Heart left ventricle (tissue), 16 donors: ENCODE measurements around the gene ABR. TPM values are rescaled to one million over a fixed set of nuclear protein-coding genes. Genes with fewer than 3 reads are reported as not detected.

Experiments
- ATAC-seq, 4 donors: fragments of 200-7000 bp; cut with Tn5 transposase; one replicate each; pipeline ENCODE4 v1.9.1; 2020 to 2022; ENCODE audit warnings: moderate library complexity in 4 of 4, mild to moderate bottlenecking in 3 of 4, moderate number of reproducible peaks in 1 of 4
- DNase-seq, 5 donors: peaks; one replicate each; pipeline ENCODE4 v3.0.0-alpha.2; 2020
- H3K27ac ChIP-seq, 12 donors: fragments of 200-600 bp; sonication (generic) in 4 of 12; one replicate each; pipeline versions ENCODE4 v1.5.0 to v1.8.0; 2016 to 2022; ENCODE audit warnings: mild to moderate bottlenecking in 2 of 12
- H3K27me3 ChIP-seq, 9 donors: fragments of 200-600 bp; sonication (generic) in 2 of 9; one replicate each; pipeline versions ENCODE4 v1.5.1 to v1.8.0; 2016 to 2022; ENCODE audit warnings: mild to moderate bottlenecking in 3 of 9
- H3K36me3 ChIP-seq, 9 donors: fragments of 200-600 bp; sonication (generic) in 2 of 9; one replicate each; pipeline versions ENCODE4 v1.5.0 to v1.8.0; 2018 to 2022; ENCODE audit warnings: mild to moderate bottlenecking in 2 of 9
- H3K4me1 ChIP-seq, 12 donors: fragments of 200-600 bp; sonication (generic) in 4 of 12; one replicate each; pipeline versions ENCODE4 v1.5.0 to v1.8.0; 2016 to 2022; ENCODE audit warnings: mild to moderate bottlenecking in 3 of 12
- H3K4me3 ChIP-seq, 12 donors: fragments of 200-600 bp; sonication (generic) in 4 of 12; one replicate each; pipeline versions ENCODE4 v1.5.0 to v1.8.0; 2017 to 2022; ENCODE audit warnings: mild to moderate bottlenecking in 9 of 12, moderate library complexity in 4 of 12
- H3K9me3 ChIP-seq, 12 donors: fragments of 200-600 bp; sonication (generic) in 4 of 12; one replicate each; pipeline versions ENCODE4 v1.5.0 to v1.8.0; 2016 to 2022; ENCODE audit warnings: mild to moderate bottlenecking in 1 of 12
- POLR2A ChIP-seq, 2 donors: fragments of 450-650 bp; IDR thresholded peaks; one replicate each; pipeline ENCODE4 v1.6.1; 2017; ENCODE audit warnings: antibody characterized with exemption in 2 of 2, mild to moderate bottlenecking in 2 of 2, moderate library complexity in 2 of 2
- WGBS, 4 donors: extraction: QIAGEN DNeasy Blood & Tissue Kit in 2 of 4; methylation state at CpG; one replicate each; pipeline versions ENCODE4 v1.1.5 to v1.1.7; 2013 to 2018; 5-methylcytosine and 5-hydroxymethylcytosine counted together
- intact Hi-C, 10 donors: fragments of 100-400 bp; cut with DNase I; formaldehyde crosslinking; loops; one replicate each; pipeline versions ENCODE4 v1.11.1 to v1.14.2; 2022
- polyA plus RNA-seq, 2 donors: library from polyadenylated mRNA; stranded (reverse); fragments of 200-250 nt; gene quantifications; one replicate each; pipeline ENCODE4 v1.2.3, GENCODE V29; 2013
- total RNA-seq, 9 donors: library from RNA; depleted of rRNA in 2 of 9; stranded (reverse); fragments of >200 nt in 2 of 9; fragmentation: NEBNext Ultra II Directional in 3 of 9; extraction: Animal tissue kit (Norgen Biotek cat#: 25700) in 3 of 9; gene quantifications; one replicate each; pipeline versions ENCODE4 v1.1.0 to v1.2.4, GENCODE V29; 2016 to 2023
- TF ChIP-seq, protein P1 (sequence below), 12 donors: fragments of 200-600 bp; sonication (generic) in 4 of 12; IDR thresholded peaks; one replicate each; pipeline versions ENCODE4 v1.5.0 to v1.8.0; 2018 to 2022; ENCODE audit warnings: antibody characterized with exemption in 12 of 12, mild to moderate bottlenecking in 5 of 12
- donor health status: ischemic (EF 13 %, LVEDD 7.1; RV severe dilation, severe dysfunction).
- donor health status: healthy with polysubstance abuse.
- donor health status: DM: no; HTN: yes; CAD: no.
- donor health status: DM: no; HTN: no; CAD: no.
- donor health status: ischemic (EF 25% LVEDD 6.9; RV normal size, moderate dysfunction).
- donor health status: ischemic (EF 25% LVEDD 5.7; RV mildly dilated, moderate dysfunction).
- donor health status: healthy.
- donor health status: DM: yes; HTN: yes; CAD: no.
- donor health status: ischemic (EF 35%, LVEDD 5.7; RV mildly dilated, moderate dysfunction).
- donor health status: nonischemic (EF 11% LVEDD 7.7; RV severe dilation, severe dysfunction).
- donor health status: DM: yes; HTN: yes; CAD: no.
- donor health status: PGD.
- donor health status: ischemic (EF 29% LVEDD 5.4; RV normal size, mild dysfunction).
- donor health status: nonischemic (EF 23%, LVEDD 6.1; RV moderate dilation, normal function).

ABR gene
- total and polyA plus RNA-seq, 11 donors = 64.5 to 171 (median 149) TPM

DNA sequence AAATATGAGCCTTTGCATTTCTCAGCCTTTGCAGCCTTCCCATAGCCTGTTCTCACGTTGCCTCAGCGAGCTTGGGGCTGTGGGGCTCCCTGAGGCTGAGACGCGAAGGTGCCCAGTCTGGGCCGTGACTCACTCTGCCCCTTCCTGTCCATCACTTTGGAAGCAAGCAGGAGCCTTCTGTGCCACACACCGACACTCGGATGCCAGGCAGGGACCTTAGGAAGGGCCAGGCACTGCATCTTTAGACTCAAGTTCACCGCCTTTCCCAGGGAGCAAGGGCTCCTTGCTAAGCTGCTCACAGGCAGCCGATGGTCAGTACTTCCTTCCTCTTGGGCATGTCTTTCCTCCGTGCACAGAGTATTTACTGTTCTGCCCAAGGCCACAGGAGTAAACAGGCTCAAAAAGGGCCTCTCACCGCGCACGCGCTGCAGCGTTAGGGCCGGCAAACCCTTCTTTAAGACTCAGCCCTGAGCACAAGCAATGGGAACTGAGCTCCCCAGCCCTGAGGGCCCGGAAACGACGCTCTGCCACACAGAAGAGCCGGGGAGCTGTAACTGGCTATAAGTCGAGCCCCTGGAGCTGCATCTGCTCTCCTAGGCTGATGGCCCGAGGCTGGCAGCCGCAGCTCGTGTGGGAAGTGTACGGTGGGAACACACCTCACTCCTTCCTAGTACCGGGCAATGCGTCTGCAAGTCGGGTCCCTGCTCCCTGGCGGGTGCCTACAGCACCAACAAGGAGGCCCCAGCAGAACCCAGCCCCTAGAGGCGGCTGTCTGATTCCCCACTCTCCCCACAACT, 175.6 kb downstream of the ABR start:
- 59 to 82% (median 70%) methylated on average over 20 to 30 of the region's 30 CpGs for WGBS, 4 donors

DNA sequence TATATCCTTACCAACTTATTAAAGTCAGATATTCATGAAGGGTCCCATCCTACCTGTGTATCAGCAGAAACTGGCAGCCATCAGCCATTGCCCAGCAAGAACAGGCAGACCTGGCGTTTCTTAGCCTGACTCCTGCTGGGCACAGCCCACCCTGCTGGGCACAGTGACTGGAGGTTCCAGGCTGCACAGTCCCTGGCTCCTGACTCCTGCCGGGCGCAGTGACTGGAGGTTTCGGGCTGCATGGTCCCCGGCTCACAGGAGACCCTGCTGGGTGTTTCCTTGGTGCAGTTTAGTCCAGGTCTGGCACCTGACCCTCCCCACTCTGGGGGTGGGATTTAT, 176.2 kb downstream of the ABR start:
- no peak for ATAC-seq
- peaks cover 16 to 97% (median 84%) of the 10 kb centered on the region in 12 donors for H3K4me1 ChIP-seq
- intact Hi-C loops = loop anchor here in 5 of 10 donors (2.0 to 5.0 kb wide), 5 partner anchors 15 to 54 kb away; no protein-coding TSS in a partner anchor

More for the DNA sequence above, 175.6 kb downstream of the ABR start:
- intact Hi-C loops = loop anchor here in 7 of 10 donors (2.0 to 5.0 kb wide), 7 partner anchors 15 to 53 kb away; no protein-coding TSS in a partner anchor
- Histone ChIP-seq H3K4me3 (no peak overlapping the region), H3K36me3 (peaks cover 0 to 93% (median 80%) of the 10 kb centered on the region in 9 donors), H3K4me1 (peaks cover 16 to 98% (median 81%) of the 10 kb centered on the region in 12 donors), H3K9me3 (no peaks in the 10 kb centered on the region), H3K27ac (peak overlapping the region in 10 of 12 donors; percentile 45 to 89 (median 81)), H3K27me3 (no peaks in the 10 kb centered on the region)
- ATAC-seq (no peak), DNase-seq (no peak)
- TF ChIP-seq, protein P1, sequence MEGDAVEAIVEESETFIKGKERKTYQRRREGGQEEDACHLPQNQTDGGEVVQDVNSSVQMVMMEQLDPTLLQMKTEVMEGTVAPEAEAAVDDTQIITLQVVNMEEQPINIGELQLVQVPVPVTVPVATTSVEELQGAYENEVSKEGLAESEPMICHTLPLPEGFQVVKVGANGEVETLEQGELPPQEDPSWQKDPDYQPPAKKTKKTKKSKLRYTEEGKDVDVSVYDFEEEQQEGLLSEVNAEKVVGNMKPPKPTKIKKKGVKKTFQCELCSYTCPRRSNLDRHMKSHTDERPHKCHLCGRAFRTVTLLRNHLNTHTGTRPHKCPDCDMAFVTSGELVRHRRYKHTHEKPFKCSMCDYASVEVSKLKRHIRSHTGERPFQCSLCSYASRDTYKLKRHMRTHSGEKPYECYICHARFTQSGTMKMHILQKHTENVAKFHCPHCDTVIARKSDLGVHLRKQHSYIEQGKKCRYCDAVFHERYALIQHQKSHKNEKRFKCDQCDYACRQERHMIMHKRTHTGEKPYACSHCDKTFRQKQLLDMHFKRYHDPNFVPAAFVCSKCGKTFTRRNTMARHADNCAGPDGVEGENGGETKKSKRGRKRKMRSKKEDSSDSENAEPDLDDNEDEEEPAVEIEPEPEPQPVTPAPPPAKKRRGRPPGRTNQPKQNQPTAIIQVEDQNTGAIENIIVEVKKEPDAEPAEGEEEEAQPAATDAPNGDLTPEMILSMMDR (IDR thresholded peaks at IDR 0.05) = no peak
- no peak for TF ChIP-seq POLR2A (IDR thresholded peaks at IDR 0.05)

DNA sequence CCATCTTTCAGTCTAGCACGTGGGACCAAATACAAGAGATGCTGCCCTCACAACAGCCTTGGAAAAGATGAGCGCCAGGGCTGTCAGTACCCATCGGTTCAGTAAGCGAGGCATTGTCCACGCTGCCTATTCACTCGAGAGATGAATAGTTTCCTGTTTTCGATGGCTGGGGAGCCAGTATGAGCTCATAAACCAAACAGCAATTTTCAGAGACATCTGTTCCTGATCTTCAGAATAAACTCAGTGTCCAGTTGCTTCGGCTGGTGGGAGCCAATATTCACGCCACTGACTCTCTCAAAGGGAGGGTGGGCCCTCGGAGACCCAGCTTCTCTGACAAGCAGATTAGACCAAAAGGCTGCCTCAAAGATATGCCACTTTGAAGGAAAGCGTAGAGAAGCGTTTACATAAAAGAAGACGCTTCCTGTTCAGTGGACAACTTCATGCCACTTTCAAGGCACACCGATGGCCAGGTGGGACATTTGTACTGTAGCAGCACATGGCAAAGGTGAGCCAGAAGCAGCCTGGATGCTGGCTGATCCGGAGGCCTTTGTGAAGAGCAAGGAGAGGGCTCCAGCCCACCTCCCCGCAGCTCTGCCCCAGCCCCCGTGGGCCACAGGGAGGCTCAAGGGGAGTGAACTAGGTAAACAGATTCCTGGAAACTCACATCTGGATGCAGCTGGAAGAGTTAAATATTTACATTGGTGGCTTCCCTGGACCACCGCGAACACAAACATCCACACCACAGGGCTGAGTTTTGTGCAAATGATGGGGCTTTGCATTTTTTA, 176.8 kb downstream of the ABR start:
- peaks cover 16 to 97% (median 87%) of the 10 kb centered on the region in 12 donors for H3K4me1 ChIP-seq

More for the DNA sequence above, 176.2 kb downstream of the ABR start:
- no peaks in the 10 kb centered on the region for H3K9me3 ChIP-seq
- H3K27ac ChIP-seq = peak overlapping the region; percentile 45 to 89 (median 81)
- WGBS, 4 donors = 88 to 93% (median 92%) methylated on average over 5 of the region's 5 CpGs
- peaks cover 0 to 92% (median 83%) of the 10 kb centered on the region in 9 donors for H3K36me3 ChIP-seq
- TF ChIP-seq POLR2A (IDR thresholded peaks at IDR 0.05) = no peak
- TF ChIP-seq, protein P1 (IDR thresholded peaks at IDR 0.05) = no peak
- no peak for DNase-seq
- H3K27me3 ChIP-seq = no peaks in the 10 kb centered on the region
- H3K4me3 ChIP-seq = no peak overlapping the region

More for the DNA sequence above, 176.8 kb downstream of the ABR start:
- ATAC-seq = peak in 3 of 4 donors; percentile 10 to 23 (median 23)
- Histone ChIP-seq H3K27me3 (no peaks in the 10 kb centered on the region), H3K36me3 (peaks cover 0 to 92% (median 77%) of the 10 kb centered on the region in 9 donors), H3K4me3 (no peak overlapping the region), H3K27ac (peak overlapping the region; percentile 45 to 89 (median 80)), H3K9me3 (no peaks in the 10 kb centered on the region)
- 50 to 60% (median 52%) methylated on average over 19 of the region's 19 CpGs for whole genome bisulfite sequencing, 4 donors
- peak in 2 of 5 donors; percentile 34 to 70 for DNase-seq
- intact Hi-C loops = loop anchor here in 5 of 10 donors (2.0 to 5.0 kb wide), 5 partner anchors 16 to 54 kb away; no protein-coding TSS in a partner anchor
- TF ChIP-seq, protein P1 (IDR thresholded peaks at IDR 0.05) = no peak
- no peak for TF ChIP-seq POLR2A (IDR thresholded peaks at IDR 0.05)
